GM19452 (cell line): ENCODE data around the gene APLP2.
"Not testable (repeated sequence)": the region's sequence is repeated elsewhere in the genome, so short reads cannot be mapped to it uniquely, and the experiment has no call there.

Source experiments
- ATAC-seq: cut with Tn5 transposase; IDR thresholded peaks from one replicate; pipeline ENCODE4 v1.9.1; 2021; ENCODE audit not compliant: unreplicated experiment

APLP2 gene

DNA sequence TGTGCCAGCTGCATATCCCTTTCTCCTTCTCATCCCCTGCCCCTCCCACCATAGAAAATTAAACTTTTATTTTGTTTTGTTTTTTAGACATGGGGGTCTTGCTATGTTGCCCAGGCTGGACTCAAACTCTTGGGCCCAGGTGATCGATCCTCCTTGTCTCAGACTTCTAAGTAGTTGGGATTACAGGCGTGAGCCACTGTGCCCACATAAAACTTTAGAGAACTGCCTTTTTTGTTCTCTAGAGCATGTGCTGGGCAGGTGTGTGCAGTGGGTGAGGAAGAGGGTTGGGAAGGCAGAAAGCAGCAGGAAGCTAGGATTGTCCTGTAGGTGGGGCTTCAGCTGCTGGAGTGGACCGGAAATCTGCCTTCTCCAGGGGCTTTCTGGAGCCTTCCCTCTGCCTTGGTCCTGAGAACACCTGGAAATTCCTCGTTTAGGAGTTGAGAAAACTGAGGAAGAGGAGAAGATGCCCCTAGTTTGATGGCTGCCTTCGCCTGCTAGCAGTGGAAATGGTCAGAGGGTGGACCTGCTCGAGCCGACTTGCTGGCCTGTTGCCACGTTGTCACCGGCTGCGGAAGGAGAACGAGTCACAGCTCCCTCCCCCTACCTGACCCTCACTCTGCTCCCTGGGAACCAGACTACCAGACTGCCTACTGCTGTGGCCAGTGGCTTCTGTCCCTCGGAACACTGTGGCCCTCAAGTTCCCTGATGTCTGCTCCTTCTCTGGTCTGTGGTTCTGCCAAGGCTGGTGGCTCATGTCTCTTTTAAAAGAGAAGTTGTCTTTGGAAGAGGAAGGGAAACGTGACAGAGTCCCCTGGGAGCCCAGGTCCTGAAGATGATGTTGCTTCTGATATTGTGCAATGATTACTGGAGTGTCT, 93.9 kb downstream of the APLP2 start:
- no peak for ATAC-seq

DNA sequence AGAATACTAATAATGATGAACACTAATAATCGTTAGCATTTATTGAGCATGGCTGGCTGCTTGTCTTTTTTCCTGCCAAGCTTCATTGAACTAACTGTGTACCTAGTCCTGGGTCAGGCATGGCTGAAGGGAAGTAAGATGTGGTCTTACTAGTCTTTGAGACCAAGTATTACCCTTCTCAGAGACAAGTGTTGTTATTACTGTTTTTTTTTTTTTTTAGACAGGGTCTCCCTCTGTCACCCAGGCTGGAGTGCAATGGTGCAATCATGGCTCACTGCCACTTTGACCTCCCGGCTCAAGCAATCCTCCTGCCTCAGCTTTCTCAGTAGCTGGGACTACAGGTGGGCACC, 94.5 kb downstream of the APLP2 start:
- no peak for ATAC-seq

DNA sequence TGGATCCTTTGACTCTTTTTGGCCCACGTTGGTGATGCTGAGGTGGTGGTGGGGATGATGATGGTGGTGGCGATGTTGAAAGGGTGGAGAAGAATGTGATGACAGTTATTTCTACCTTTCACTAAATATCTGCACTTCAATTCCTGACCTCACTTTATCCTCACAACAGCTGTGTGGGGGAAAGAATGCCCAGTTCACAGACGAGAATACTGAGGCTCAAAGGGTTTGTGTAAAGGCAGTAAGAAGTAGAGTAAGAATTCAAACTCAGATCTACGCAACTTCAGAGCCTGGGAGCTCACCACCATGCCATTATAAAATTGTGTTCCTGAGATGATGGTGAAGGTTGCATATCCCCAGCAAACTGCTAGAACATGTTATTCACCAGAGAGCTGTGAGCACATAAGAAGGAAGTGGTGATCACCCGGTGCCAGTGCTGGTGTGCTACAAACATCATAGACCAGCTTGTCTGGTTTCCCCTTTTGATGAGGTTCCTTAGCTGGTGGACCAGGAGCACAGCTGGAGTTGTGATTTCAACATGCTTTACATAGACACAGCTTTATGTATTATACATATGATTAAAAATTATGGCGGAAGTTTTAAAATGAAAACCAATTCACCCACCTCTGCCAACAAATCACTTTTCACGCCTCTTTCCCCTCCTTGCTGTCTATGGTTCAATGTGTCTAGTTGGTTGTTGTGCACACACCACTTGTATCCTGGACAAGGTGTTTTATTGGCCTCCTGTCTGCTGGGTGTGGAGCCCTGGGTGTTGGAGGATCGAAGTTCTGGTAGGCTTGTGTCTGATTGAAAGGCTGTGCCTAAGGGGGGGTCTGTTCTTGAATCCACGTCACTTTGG, 96.1 kb downstream of the APLP2 start:
- no peak for ATAC-seq

DNA sequence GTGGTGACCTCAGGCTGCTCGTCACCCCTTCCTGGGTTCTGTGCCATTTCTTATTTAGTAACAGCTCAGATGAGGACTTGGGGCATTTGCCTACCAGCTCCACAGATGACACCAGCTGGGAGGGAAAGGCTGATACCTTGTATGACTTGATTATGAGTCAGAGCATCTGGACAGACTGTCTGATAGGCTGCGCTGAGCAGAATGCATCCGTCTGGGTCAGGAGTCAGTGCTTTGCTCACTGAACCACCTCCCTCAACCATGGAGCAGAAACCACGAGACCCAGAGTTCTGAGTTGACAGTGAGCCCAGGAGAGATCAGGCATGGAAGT, 96.7 kb downstream of the APLP2 start:
- ATAC-seq: peak; percentile 74

DNA sequence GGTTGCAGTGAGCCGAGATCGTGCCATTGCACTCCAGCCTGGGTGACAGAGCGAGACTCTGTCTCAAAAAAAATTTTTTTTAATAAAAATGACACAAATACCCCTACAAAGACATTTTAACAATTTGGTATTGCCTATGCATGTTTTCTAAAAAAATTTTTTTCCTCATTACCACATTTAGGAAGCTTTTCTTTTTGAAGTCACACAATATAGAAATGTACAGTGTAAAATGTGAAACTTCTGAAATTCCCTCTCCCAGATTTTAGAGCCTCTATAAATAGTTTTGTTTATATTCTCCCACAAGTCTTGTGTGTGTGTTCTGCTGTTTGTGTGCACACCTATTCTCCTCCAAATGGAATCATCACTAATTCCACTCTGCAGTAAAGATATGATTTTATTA, 97.5 kb downstream of the APLP2 start:
- ATAC-seq: no peak

DNA sequence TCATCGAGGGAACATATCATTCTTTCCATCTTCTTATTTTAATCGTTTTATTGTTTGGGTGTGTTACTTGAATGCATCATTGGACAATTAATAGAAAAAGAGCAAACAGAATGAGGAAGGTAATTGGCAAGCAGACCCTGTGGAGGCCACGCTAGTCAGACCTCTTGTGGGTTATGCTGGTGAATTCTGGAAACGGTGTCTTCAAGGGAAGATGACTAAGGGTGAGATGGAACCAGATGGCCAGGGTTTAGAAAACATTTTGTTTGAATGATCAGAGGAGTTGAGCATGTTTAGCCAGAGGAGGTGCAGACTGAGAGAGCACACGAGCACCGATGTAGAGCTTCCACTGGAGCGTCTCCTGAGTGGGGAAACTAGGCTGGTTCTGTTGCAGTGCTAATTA, 98.4 kb downstream of the APLP2 start:
- no peak for ATAC-seq

DNA sequence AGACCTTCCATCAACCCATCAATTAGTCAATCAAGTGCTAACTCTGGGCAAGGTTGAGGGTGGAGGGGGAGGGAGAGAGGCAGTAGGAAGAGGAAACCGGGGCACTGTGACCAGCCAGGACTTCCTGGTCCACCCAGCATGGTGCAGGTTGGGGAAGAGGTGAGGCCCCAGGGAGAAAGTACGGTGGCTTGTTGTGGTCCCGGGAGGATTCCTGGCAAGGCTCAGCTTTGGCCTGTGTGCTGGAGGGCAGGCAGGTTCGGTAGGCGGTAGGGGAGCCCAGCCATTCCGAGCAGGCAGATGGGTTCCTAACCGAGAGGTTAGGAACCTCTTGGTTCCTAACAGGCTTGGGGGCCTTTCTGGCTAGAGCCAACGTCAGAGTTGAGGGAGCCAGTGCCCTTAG, 100.7 kb downstream of the APLP2 start:
- ATAC-seq: no peak

DNA sequence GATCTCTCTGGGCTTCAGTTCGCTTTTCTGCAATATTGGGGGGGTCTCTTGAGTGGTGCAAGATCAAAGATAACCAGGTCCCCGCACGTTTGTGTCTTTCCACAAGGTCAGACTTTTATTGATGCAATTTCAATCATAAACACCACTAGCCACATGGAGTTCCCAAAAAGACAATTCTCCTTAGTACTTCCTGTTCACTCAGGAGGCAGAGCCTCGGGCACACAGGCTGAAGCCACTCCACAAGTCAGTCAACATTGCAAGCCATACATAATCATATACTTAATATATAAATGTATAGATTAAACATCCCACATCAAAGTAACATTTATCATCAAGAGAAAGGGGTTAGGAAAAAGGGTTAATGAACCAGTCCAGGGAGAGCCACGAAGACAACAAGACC, 101.8 kb downstream of the APLP2 start:
- ATAC-seq: no peak

DNA sequence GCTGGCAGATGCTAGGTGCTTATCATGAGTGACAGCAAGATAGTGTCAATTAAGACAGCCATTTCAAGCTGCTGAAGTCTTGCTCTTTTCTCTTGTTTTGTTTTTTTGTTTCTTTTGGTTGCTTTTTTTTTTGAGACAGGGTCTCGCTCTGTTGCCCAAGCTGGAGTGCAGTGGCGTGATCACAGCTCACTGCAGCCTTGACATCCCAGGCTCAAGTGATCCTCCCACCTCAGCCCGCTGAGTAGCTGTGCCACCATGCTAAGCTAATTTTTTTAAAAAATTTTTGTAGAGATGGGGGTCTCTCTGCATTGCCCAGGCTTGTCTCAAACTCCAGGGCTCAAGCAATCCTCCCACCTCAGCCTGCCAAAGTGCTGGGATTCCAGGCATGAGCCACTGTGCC, 102.3 kb downstream of the APLP2 start:
- not testable (repeated sequence) for ATAC-seq

DNA sequence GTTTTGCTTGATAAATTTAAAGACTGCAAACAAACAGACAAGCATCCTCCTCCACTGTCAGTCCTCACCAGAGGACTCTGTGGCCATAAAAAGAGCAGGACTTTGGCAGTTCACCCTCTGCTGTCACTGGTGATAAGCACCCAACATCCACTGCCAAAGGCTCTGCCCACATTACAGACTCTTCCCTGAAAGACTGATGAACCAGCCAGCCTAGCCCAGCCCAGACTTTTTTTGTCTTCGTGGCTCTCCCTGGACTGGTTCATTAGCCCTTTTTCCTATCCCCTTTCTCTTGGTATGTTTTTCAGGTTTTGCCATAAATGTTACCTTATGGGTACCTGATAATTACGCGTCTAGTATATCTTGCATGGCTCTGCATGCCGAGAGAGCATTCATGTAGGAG, 104.9 kb downstream of the APLP2 start:
- ATAC-seq: no peak

DNA sequence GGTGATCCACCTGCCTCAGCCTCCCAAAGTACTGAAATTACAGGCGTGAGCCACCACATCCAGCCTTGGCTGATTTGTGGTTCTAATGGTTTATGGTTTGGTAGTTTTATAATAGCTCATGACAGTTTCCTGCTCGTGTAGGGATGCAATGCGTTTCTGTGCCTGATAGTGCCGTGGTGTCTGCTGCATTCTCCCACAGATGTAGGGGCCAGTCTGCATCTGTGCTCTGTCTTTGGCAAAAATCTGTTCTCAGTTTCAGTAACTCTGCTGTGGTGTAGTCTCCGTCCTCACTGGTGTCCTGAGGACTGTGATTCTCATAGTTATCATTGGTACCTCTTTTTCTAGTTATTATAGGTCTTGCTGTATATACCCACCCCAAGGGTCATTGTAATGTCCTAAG, 106.2 kb downstream of the APLP2 start:
- no peak for ATAC-seq

DNA sequence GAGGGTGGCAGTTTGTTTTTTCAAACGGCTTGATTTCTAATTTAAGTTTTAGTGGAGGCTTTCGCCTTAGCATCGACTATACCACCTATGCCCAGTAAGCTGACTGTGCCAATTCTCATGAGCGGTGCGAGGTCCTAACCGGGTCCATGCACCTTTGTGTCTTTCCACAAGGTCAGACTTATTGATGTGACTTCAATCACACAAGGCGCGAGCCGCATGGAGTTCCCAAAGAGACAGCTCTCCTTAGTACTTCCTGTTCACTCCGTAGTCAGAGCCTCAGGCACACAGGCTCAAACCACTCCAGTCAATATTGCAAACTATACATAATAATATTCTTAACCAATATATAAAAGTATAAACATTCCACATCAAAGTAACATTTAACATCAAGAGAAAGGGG, 108.1 kb downstream of the APLP2 start:
- no peak for ATAC-seq

DNA sequence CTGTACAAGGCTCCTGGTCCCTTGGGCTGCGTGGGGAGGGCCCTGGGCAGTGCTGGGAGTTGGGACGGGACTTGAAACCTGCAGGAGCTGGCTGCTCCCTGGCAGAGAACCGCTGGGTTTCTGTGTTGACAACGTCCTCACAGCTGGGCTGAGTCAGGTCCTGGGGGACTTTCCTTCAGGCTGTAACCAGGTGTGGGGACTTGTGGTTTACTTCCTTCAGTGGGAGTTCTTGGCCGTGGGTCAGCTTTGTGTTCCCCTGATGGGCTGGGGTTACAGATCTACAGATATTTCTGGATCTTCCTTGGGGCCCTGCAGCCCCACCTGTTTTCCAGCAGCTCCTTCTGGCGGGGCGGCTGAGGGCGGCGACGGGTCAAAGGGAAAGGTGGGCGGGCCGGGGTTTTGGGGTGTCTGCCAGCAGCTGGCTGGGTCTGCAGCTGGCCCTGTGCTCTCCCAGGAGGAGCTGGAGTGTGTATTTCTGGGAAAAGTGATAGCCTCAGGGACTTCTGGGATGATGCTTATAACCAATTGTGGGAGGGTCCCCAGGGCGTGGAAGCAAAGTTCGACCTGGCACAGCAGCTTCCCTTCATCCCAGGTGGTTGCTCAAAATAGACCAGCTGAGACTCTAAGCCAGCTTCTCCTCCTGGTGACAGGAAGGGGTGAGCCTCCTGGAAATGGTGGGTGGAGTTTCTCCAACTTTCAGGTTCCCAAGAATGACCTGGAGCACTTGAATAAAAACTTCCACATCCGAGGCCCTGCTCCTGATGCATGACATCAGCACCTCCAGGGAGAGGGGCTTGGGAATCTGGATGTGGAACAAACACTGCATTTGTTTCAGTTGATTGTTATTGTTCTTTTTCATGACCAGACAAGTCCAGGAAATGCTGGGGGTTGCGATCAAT, 109.0 kb downstream of the APLP2 start:
- no peak for ATAC-seq

DNA sequence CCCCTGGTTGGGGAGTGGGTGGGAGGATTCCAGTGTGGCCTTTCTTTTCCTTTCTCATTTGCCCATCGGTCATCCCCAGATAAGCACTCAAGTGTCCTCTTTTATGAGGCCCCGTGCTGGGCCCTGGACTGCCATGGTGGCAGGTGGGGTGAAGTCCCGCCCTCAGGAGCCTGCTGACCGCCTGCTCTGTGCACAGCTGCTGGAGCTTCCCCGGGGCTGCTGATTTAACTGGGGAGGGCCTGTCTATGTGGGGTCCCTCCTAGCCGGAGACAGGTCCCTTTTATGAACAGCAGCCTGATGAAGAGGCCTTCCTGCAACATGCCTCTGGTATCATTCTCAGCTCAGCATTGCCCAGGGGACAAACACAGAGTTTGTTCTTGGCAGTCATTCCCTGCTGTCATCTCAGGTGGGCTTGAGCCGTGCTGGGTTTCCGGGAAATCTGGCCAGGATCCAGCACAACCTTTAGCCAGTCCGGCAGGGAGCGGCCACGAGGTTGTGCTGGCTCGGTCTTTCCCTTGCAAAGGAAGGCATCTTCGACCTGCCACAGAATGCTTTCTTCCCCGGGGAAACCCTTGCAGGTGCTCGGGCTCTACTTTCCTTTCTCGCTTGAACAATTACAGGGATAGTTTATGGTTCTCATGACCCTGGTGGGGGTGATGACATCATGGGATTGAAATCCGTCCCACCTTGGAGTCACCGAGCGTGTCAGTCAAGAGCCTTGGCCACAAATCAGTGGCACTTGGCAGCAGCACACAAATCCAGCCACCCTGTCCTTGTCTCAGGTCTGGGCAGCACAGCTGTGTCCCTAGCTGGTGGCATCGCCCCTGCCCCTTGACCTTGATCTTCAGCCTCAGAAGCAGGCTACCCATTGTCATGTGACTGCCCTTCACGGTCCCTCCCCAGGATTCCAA, 110.0 kb downstream of the APLP2 start:
- no peak for ATAC-seq

DNA sequence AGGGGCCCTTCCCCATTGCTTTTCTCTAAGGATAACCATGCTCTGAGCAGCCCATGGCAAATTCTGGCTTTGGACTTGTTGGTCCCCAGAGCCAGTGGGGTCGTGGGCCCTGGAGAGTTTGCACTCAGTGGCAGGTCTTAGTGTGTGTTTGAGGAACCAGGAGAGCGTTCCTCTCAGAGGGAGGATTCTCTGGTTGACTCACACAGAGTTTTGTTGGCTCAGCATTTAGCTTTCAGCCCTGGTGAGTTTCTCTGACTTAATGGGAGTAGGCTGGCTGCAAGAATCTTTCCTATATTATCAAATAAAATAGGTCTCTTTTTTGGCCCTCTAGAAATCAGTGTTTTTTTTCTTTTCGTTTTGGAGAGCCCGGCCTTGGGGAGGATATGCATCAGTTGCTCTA, 110.8 kb downstream of the APLP2 start:
- ATAC-seq: no peak

DNA sequence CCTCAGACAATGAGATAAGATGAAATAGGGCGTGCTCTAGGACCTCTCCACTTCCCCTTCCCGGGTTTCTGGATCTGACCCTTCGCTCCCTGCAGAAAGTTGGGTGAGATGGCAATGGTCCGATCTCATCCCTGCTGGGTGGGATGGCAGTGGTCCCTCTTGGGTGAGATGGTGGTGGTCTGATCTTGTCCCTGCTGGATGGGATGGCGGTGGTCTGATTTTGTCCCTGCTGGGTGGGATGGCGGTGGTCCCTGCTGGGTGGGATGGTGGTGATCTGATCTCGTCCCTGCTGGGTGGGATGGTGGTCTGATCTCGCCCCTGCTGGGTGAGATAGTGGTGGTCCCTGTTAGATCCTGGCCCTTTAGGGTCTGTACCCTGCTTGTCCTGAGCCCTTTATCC, 111.2 kb downstream of the APLP2 start:
- no peak for ATAC-seq

DNA sequence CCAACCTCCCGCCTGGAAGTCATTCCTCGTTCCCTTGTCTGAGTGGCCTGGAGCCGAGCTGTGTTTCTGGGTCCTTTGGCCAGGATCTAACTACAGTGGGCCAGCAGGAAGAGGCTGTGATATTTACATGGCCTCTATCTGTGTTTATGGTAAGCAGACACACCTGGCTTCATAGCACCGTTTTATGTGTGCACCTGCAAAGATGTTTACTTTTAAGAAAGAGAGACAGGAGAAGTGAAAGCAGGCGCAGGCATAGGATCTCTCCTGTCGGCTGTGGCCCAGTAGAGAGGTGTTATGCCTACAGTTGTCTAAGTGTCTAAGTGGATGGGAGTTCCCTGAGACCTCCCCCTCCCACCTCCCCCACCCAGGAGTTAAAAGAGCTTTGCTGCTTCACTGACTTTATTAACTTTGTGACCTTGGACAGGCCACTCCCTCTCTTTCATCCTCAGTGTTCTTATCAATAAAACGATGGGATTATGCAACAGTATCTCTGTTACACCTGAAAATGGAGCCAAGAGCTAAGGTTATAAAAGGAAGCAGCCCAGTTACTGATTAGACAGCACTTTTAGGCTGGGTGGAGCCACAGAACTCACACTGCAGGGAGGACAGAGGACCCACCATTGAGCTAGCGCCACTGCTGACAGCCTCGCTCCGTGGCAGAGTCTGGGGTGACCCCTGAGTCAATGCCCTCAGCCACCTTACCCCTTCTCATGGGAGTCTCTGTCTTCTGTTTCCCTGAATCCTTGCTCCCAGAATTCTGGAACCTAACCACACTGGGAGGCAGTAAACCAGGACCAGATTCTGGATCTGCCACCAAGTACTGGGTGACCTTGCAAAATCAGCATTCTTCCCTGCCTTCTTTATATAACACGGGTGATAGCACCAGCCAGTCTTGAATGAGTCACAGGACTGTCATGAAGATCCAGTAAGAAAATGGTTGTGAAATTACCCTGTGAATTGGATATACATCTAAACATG, 111.9 kb downstream of the APLP2 start:
- peak; percentile 51 for ATAC-seq

DNA sequence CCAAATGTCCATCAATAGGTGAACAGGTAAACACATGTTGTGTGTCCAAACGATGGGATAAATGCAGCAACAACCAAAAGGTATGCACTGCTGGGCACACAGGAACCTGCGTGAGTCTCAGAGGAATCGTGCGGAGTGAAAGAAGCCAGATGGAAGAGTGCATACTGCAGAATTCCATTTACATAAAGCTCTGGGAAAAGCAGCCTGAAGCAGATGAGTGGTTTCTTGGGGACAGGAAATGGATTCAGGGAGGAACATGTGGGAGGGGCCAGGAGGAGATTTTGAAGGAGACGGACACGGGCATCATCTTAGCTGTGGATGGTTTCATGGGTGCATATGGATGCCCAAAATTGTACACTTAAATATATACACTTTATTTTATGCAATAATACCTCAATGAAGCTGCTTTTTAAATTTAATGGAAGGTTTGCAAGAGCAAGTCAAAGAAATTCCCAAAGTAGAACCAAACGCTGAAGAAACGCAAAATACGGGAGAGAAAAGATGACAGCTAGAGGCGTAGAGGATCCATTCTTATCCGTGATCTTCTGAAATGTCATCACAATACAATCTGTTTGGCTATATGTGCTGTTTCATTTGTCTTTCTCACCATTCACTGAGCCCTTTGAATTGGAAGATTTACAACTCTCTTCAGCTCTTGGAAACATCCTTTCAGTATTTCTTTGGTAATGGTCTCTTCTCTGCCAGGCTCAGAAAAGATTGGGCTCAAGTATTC, 114.3 kb downstream of the APLP2 start:
- ATAC-seq: no peak

DNA sequence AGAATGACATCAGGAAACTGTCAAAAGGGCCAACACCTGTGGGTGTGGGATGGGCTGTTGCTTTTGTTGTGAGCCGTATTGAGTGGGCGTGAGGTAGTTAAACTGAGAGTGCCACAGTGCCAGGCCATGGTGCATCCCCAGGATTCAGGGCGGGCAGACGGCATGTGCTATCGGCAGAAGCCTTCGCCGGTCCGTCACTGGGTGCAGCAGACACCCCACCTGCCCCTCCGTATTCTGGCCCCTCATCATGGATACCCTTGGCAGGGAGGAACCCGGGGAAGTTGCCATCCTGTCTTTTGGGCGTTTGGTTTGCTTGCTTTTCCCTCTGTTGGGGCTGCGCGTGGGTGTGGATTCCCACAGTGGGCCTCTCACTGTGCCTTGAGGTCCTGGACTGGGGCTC, 117.4 kb downstream of the APLP2 start:
- no peak for ATAC-seq
